Right lobe of liver (tissue), 4 donors: ENCODE data around the gene FGR.
A peak's percentile ranks its signal among the peaks of the same experiment; 100 is the strongest.

Experiments used
- POLR2A ChIP-seq: fragments of 450-650 bp; IDR thresholded peaks from one replicate; pipeline ENCODE4 v1.6.1; 2017; ENCODE audit warnings: antibody characterized with exemption, mild to moderate bottlenecking
- TF ChIP-seq, protein P1 (sequence below), 4 donors: fragments of 200-600 bp in 3 of 4; fragments of 450-650 bp in 1 of 4; IDR thresholded peaks; one replicate each; pipeline versions ENCODE4 v1.5.1 to v1.8.0; 2016 to 2022; ENCODE audit warnings: antibody characterized with exemption in 4 of 4, mild to moderate bottlenecking in 2 of 4
- donor health status: DM: no; HTN: no; CAD: no.
- donor health status: DM: no; HTN: no; CAD: no.
- donor health status: DM: no; HTN: yes; CAD: no.

DNA sequence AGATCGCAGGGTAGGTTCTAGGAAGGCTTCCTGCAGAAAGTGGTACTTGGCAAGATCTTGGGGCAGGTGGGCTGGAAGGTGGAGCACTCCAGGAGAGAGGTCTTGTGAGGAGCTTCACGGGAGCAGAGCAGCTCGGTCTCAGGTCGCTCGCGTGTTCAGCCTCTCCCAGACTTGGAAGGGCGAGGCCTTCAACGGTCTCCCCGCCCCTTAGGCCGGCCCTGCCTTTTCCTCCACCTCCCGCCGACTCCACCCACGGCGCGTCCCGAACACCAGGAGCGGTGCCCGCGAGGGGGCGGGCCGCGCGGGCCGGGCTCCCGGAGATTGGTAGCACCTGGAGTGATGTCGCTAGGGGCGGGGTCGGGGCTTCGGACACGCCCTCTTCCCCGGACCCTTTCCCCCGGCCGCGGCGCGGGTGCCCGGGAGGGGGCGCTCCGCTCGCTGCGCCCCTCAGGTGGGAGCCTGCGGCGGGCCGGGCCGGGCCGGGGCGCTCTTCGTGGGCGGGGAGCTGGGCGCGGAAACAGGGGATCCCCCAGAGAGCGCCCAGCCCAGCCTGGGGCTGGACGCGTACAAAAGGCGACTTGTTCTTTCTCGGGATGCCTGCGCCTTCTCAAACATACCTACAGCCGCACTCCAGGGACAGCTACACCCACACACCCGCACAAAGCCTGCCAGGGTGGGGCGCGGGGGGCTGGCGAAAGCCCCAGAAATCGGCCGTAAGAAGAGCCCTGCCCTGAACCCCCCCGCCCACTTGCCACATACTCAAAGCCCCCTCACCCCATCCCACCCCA is 66.5 kb downstream of the FGR start:
- TF ChIP-seq, protein P1, sequence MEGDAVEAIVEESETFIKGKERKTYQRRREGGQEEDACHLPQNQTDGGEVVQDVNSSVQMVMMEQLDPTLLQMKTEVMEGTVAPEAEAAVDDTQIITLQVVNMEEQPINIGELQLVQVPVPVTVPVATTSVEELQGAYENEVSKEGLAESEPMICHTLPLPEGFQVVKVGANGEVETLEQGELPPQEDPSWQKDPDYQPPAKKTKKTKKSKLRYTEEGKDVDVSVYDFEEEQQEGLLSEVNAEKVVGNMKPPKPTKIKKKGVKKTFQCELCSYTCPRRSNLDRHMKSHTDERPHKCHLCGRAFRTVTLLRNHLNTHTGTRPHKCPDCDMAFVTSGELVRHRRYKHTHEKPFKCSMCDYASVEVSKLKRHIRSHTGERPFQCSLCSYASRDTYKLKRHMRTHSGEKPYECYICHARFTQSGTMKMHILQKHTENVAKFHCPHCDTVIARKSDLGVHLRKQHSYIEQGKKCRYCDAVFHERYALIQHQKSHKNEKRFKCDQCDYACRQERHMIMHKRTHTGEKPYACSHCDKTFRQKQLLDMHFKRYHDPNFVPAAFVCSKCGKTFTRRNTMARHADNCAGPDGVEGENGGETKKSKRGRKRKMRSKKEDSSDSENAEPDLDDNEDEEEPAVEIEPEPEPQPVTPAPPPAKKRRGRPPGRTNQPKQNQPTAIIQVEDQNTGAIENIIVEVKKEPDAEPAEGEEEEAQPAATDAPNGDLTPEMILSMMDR (IDR thresholded peaks at IDR 0.05), result peak; percentile 72 to 83 (median 78)
- TF ChIP-seq POLR2A, result peak; percentile 42
